Nephron progenitor cell (in vitro differentiated cells): ENCODE data around the gene ADARB2.

Source experiments
- DNase-seq: peaks from one replicate; pipeline ENCODE4 v3.0.0; 2021
- H3K27ac Mint-ChIP-seq: 2 replicates; pipeline ENCODE4 v1.8.0; 2021; ENCODE audit warnings: mild to moderate bottlenecking, moderate library complexity, mixed read lengths
- H3K27me3 Mint-ChIP-seq: 2 replicates; pipeline ENCODE4 v1.8.0; 2021; ENCODE audit warnings: mild to moderate bottlenecking, low read depth, mixed read lengths; ENCODE audit not compliant: poor library complexity
- H3K36me3 Mint-ChIP-seq: 2 replicates; pipeline ENCODE4 v1.8.0; 2021; ENCODE audit warnings: low read depth, mixed read lengths
- H3K4me1 Mint-ChIP-seq: 2 replicates; pipeline ENCODE4 v1.8.0; 2021; ENCODE audit warnings: mixed read lengths
- H3K4me3 Mint-ChIP-seq: 2 replicates; pipeline ENCODE4 v1.8.0; 2021; ENCODE audit warnings: mild to moderate bottlenecking, moderate library complexity, mixed read lengths
- H3K9me3 Mint-ChIP-seq: 2 replicates; pipeline ENCODE4 v1.8.0; 2021; ENCODE audit warnings: mild to moderate bottlenecking, moderate library complexity, mixed read lengths
- CTCF ChIP-seq: fragments of 200-600 bp; sonication (generic); IDR thresholded peaks from 2 replicates; pipeline ENCODE4 v1.5.0; 2021; ENCODE audit warnings: antibody characterized with exemption

The ADARB2 gene

GRCh38 chr10:1613511-1613910 is 123.8 kb downstream of the ADARB2 start:
- no peak for TF ChIP-seq CTCF
- H3K27me3 Mint-ChIP-seq: peaks cover 30% of the 10 kb centered on the region
- no peaks in the 10 kb centered on the region for H3K36me3 Mint-ChIP-seq

GRCh38 chr10:1612908-1613307 is 124.4 kb downstream of the ADARB2 start:
- no peak for TF ChIP-seq CTCF
- Mint-ChIP-seq H3K27ac (no peak overlapping the region), H3K4me1 (peaks cover 64% of the 10 kb centered on the region), H3K36me3 (no peaks in the 10 kb centered on the region), H3K27me3 (peaks cover 36% of the 10 kb centered on the region), H3K4me3 (no peak overlapping the region), H3K9me3 (no peaks in the 10 kb centered on the region)
- no peak for DNase-seq

More at GRCh38 chr10:1613511-1613910, 123.8 kb downstream of the ADARB2 start:
- no peak overlapping the region for H3K4me3 Mint-ChIP-seq
- H3K4me1 Mint-ChIP-seq: peaks cover 60% of the 10 kb centered on the region
- no peak overlapping the region for H3K27ac Mint-ChIP-seq
- DNase-seq: no peak
- peaks cover 1% of the 10 kb centered on the region for H3K9me3 Mint-ChIP-seq

GRCh38 chr10:1611936-1612550 is 125.3 kb downstream of the ADARB2 start:
- no peaks in the 10 kb centered on the region for H3K9me3 Mint-ChIP-seq
- no peak for TF ChIP-seq CTCF
- no peak overlapping the region for H3K27ac Mint-ChIP-seq
- no peaks in the 10 kb centered on the region for H3K36me3 Mint-ChIP-seq
- peaks cover 65% of the 10 kb centered on the region for H3K4me1 Mint-ChIP-seq
- no peak for DNase-seq
- peaks cover 33% of the 10 kb centered on the region for H3K27me3 Mint-ChIP-seq
- H3K4me3 Mint-ChIP-seq: no peak overlapping the region

GRCh38 chr10:1610986-1611770 is 126.1 kb downstream of the ADARB2 start:
- H3K27ac Mint-ChIP-seq: no peak overlapping the region
- H3K27me3 Mint-ChIP-seq: peaks cover 34% of the 10 kb centered on the region
- no peak for TF ChIP-seq CTCF
- no peak overlapping the region for H3K4me3 Mint-ChIP-seq
- H3K36me3 Mint-ChIP-seq: no peaks in the 10 kb centered on the region
- H3K9me3 Mint-ChIP-seq: no peaks in the 10 kb centered on the region
- DNase-seq: no peak
- H3K4me1 Mint-ChIP-seq: peaks cover 68% of the 10 kb centered on the region

- H3K36me3 Mint-ChIP-seq: no peaks in the 10 kb centered on the region
- DNase-seq: no peak
Observed at GRCh38 chr10:1609648-1609970, 127.7 kb downstream of the ADARB2 start.

More at GRCh38 chr10:1609648-1609970, 127.7 kb downstream of the ADARB2 start:
- peak overlapping the region; percentile 44 for H3K4me3 Mint-ChIP-seq
- H3K27me3 Mint-ChIP-seq: peaks cover 39% of the 10 kb centered on the region
- H3K4me1 Mint-ChIP-seq: peaks cover 69% of the 10 kb centered on the region
- no peak for TF ChIP-seq CTCF
- no peak overlapping the region for H3K27ac Mint-ChIP-seq
- H3K9me3 Mint-ChIP-seq: no peaks in the 10 kb centered on the region
